PC-3 (cell line): Measurements from ENCODE around the gene TCEAL3.

Experiments used
- EZH2 ChIP-seq: fragments of 300-600 bp; sonication (generic); IDR thresholded peaks from one replicate; pipeline ENCODE4 v1.6.1; 2017; ENCODE audit warnings: antibody characterized with exemption, mild to moderate bottlenecking, low read length; ENCODE audit not compliant: unreplicated experiment
- TF ChIP-seq, protein P1 (sequence below): fragments of 300-600 bp; sonication (generic); conservative IDR thresholded peaks from 2 replicates; pipeline ENCODE4 v1.5.1; 2017; ENCODE audit warnings: antibody characterized with exemption, low read depth, mild to moderate bottlenecking, low read length

DNA sequence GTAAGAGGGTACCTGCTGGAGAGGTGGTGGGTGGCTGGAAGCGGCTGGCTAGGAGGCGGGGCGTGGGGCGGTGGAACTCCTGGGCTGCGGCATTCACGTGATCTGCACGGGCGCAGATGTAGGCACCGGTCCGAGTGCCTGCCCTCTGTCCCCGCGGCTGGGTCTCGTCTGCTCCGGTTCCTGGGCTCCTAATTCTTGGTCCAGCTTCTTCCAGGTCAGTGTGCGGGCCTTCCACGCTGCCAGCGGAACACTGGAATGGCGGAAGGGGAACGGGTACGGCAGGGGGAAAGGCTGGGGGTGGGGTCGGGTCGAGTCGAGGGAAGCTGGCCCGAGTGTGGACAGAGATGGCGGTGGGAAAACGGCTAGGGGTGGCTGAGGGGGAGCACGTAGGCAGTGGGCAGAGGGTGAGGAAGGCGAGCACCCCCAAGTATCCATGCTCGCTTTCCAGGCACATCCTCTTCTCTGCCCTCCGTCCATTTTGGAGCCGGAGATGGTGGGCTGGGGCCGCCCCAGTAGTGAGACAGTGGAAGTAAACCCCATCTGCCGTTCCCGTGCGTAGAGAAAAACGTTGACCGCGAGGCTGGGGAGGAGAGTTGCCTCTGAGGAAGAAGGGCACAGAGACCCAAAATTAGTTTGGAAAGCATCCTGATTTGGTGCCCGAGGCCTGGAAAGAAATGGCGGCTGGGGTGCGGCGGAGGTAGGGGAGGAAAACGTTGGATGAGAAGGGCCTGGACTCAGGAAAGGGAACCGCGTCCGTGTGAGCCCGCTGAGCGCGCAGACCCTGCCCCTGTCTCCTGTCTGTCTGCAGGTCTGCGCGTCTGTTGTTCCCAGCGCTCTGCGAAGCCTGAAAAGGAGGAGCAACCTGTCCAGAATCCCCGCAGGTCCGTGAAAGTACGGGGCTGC lies 22.1 kb upstream of the TCEAL3 start, which contains the start of gene TCEAL4:
- TF ChIP-seq, protein P1, sequence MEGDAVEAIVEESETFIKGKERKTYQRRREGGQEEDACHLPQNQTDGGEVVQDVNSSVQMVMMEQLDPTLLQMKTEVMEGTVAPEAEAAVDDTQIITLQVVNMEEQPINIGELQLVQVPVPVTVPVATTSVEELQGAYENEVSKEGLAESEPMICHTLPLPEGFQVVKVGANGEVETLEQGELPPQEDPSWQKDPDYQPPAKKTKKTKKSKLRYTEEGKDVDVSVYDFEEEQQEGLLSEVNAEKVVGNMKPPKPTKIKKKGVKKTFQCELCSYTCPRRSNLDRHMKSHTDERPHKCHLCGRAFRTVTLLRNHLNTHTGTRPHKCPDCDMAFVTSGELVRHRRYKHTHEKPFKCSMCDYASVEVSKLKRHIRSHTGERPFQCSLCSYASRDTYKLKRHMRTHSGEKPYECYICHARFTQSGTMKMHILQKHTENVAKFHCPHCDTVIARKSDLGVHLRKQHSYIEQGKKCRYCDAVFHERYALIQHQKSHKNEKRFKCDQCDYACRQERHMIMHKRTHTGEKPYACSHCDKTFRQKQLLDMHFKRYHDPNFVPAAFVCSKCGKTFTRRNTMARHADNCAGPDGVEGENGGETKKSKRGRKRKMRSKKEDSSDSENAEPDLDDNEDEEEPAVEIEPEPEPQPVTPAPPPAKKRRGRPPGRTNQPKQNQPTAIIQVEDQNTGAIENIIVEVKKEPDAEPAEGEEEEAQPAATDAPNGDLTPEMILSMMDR = no peak
- no peak for TF ChIP-seq EZH2
